Skeletal muscle cell (primary cell): Measurements from ENCODE around the gene COL4A2.

Source experiments
- DNase-seq: peaks from one replicate; pipeline ENCODE4 v3.0.0-alpha.2; 2010; ENCODE audit warnings: low read depth
- H3K4me3 ChIP-seq: 2 replicates; pipeline ENCODE4 v1.5.1; 2011; ENCODE audit warnings: low read depth, mild to moderate bottlenecking, control low read depth, low read length, moderate library complexity

Gene COL4A2

GRCh38 chr13:110454227-110454859 is 147.3 kb downstream of the COL4A2 start:
- H3K4me3 ChIP-seq = no peak overlapping the region
- no peak for DNase-seq

GRCh38 chr13:110454956-110455355 is 147.9 kb downstream of the COL4A2 start:
- DNase-seq = no peak
- no peak overlapping the region for H3K4me3 ChIP-seq

- DNase-seq = no peak
- no peak overlapping the region for H3K4me3 ChIP-seq
Observed at GRCh38 chr13:110455444-110455843, 148.4 kb downstream of the COL4A2 start.

GRCh38 chr13:110455941-110456340 is 148.9 kb downstream of the COL4A2 start:
- no peak for DNase-seq
- H3K4me3 ChIP-seq = no peak overlapping the region

- no peak overlapping the region for H3K4me3 ChIP-seq
- no peak for DNase-seq
Observed at GRCh38 chr13:110456550-110456949, 149.5 kb downstream of the COL4A2 start.

- DNase-seq = no peak
- H3K4me3 ChIP-seq = no peak overlapping the region
Observed at GRCh38 chr13:110457361-110457760, 150.3 kb downstream of the COL4A2 start.

- DNase-seq = no peak
- no peak overlapping the region for H3K4me3 ChIP-seq
Observed at GRCh38 chr13:110458017-110458416, 150.9 kb downstream of the COL4A2 start.

- H3K4me3 ChIP-seq = no peak overlapping the region
Observed at GRCh38 chr13:110458594-110459365, 151.7 kb downstream of the COL4A2 start.

GRCh38 chr13:110462091-110462490 is 155.0 kb downstream of the COL4A2 start:
- H3K4me3 ChIP-seq = no peak overlapping the region
- DNase-seq = no peak

More at GRCh38 chr13:110458594-110459365, 151.7 kb downstream of the COL4A2 start:
- no peak for DNase-seq

- no peak for DNase-seq
- no peak overlapping the region for H3K4me3 ChIP-seq
Observed at GRCh38 chr13:110463156-110463555, 156.1 kb downstream of the COL4A2 start.

GRCh38 chr13:110463871-110464510 is 156.9 kb downstream of the COL4A2 start:
- no peak for DNase-seq
- no peak overlapping the region for H3K4me3 ChIP-seq

- no peak for DNase-seq
- H3K4me3 ChIP-seq = no peak overlapping the region
Observed at GRCh38 chr13:110464556-110465333, 157.7 kb downstream of the COL4A2 start.

GRCh38 chr13:110465696-110466095 is 158.6 kb downstream of the COL4A2 start:
- no peak overlapping the region for H3K4me3 ChIP-seq
- DNase-seq = no peak

GRCh38 chr13:110466266-110466915 is 159.3 kb downstream of the COL4A2 start:
- H3K4me3 ChIP-seq = no peak overlapping the region
- no peak for DNase-seq

GRCh38 chr13:110467516-110468110 is 160.5 kb downstream of the COL4A2 start:
- H3K4me3 ChIP-seq = no peak overlapping the region

GRCh38 chr13:110468986-110469495 is 162.0 kb downstream of the COL4A2 start:
- H3K4me3 ChIP-seq = no peak overlapping the region
- DNase-seq = no peak

More at GRCh38 chr13:110467516-110468110, 160.5 kb downstream of the COL4A2 start:
- DNase-seq = no peak

GRCh38 chr13:110469597-110469996 is 162.5 kb downstream of the COL4A2 start:
- H3K4me3 ChIP-seq = no peak overlapping the region
- no peak for DNase-seq

GRCh38 chr13:110470272-110471009 is 163.4 kb downstream of the COL4A2 start:
- H3K4me3 ChIP-seq = no peak overlapping the region
- no peak for DNase-seq
